Upper lobe of right lung (tissue), 1 donor: ENCODE results near the gene NF1. TPM values are rescaled to one million over a fixed set of nuclear protein-coding genes. Genes with fewer than 3 reads are reported as not detected.
"Not testable (repeated sequence)": the region's sequence is repeated elsewhere in the genome, so short reads cannot be mapped to it uniquely, and the experiment has no call there.

Experiments used
- ATAC-seq: fragments of 200-7000 bp; cut with Tn5 transposase; one replicate; pipeline ENCODE4 v1.9.1; 2020; ENCODE audit warnings: mild to moderate bottlenecking, moderate library complexity
- DNase-seq: peaks from one replicate; pipeline ENCODE4 v3.0.0-alpha.2; 2020
- H3K27ac ChIP-seq: fragments of 200-600 bp; one replicate; pipeline ENCODE4 v1.8.0; 2022
- H3K27me3 ChIP-seq: fragments of 200-600 bp; one replicate; pipeline ENCODE4 v1.8.0; 2022; ENCODE audit warnings: mild to moderate bottlenecking
- H3K36me3 ChIP-seq: fragments of 200-600 bp; one replicate; pipeline ENCODE4 v1.8.0; 2022
- H3K4me1 ChIP-seq: fragments of 200-600 bp; one replicate; pipeline ENCODE4 v1.8.0; 2022
- H3K4me3 ChIP-seq: fragments of 200-600 bp; one replicate; pipeline ENCODE4 v1.8.0; 2022; ENCODE audit warnings: mild to moderate bottlenecking
- H3K9me3 ChIP-seq: fragments of 200-600 bp; one replicate; pipeline ENCODE4 v1.8.0; 2022
- CTCF ChIP-seq: fragments of 200-600 bp; IDR thresholded peaks from one replicate; pipeline ENCODE4 v1.8.0; 2022; ENCODE audit warnings: antibody characterized with exemption
- intact Hi-C: fragments of 100-400 bp; cut with DNase I; formaldehyde crosslinking; loops from one replicate; pipeline ENCODE4 v1.11.0; 2022
- total RNA-seq: library from RNA; stranded (reverse); fragmentation: NEBNext Ultra II Directional; extraction: Animal tissue kit (Norgen Biotek cat#: 25700); gene quantifications from one replicate; pipeline ENCODE4 v1.2.1, GENCODE V29; 2021
- donor health status: DM: no; HTN: yes; CAD: no; lungs with severe emphysema.

Gene NF1
- total RNA-seq, 1 donor from 2014 or later = 61.6 TPM

DNA sequence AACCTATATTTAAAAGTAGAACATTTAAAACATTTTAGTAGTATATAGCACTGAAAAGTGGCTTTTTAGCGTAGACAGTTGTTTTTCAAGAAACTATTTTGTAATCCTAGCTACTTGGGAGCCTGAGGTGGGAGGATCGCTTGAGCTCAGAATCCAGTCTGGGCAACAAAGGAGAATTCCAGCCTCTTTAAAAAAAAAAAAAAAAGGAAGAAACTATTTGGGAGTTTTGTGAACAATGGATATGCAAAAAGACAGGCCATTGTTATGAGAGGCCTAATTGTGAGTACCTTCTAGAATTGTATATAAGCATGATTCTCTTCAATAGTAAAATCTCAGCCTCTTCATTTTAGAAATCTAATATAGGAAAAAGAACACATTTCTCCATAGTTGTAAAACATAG lies 184.6 kb downstream of the NF1 start:
- intact Hi-C loops = no loop called here

DNA sequence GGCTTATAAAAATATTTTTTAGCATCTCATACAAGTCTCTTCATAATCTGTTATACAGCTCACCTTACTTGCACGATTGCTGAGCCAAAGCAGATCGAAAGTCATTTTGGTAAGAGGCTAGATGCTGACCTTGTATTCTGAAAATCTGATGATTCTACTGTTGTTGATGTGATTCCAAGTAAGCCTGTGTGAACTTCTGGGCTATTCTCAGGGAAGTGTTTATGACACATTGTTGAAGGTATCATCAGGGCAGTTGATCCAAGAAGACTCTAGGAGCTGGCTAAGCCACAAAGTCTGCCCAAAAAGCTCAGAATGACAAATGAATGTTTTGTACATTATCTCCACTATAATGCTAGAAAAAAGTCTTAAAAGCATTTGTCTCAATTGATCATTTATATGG lies 186.3 kb downstream of the NF1 start:
- Histone ChIP-seq H3K4me1 (no peaks in the 10 kb centered on the region), H3K27me3 (no peaks in the 10 kb centered on the region), H3K9me3 (no peaks in the 10 kb centered on the region), H3K27ac (no peak overlapping the region), H3K36me3 (peaks cover 7% of the 10 kb centered on the region), H3K4me3 (no peak overlapping the region)
- DNase-seq (no peak), ATAC-seq (no peak)
- TF ChIP-seq CTCF = no peak
- intact Hi-C loops = no loop called here

More for the DNA sequence above, 184.6 kb downstream of the NF1 start:
- TF ChIP-seq CTCF = no peak
- no peak for ATAC-seq
- no peak overlapping the region for H3K4me3 ChIP-seq
- peaks cover 9% of the 10 kb centered on the region for H3K4me1 ChIP-seq
- no peak for DNase-seq
- no peak overlapping the region for H3K27ac ChIP-seq
- H3K36me3 ChIP-seq = peaks cover 7% of the 10 kb centered on the region
- no peaks in the 10 kb centered on the region for H3K9me3 ChIP-seq
- H3K27me3 ChIP-seq = no peaks in the 10 kb centered on the region

DNA sequence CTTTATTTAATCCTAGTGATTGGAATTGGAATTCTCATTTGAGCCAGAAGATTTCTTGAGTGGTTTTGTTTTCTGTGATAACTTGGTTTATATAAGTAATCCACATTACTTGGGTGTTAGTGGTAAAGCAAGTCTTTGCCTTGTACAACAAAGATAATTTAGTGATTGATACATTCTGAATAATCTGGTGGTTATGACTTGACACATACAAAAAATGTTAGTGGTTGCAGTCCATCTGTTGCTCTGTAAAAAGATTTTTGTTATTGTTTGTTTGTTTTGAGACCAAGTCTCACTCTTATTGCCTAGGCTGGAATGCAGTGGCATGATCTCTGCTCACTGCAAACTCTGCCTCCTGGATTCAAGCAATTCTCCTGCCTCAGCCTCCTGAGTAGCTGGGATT lies 189.1 kb downstream of the NF1 start:
- Histone ChIP-seq H3K27ac (no peak overlapping the region), H3K36me3 (peaks cover 7% of the 10 kb centered on the region), H3K27me3 (no peaks in the 10 kb centered on the region), H3K4me1 (no peaks in the 10 kb centered on the region), H3K4me3 (no peak overlapping the region), H3K9me3 (no peaks in the 10 kb centered on the region)
- ATAC-seq = no peak
- no peak for TF ChIP-seq CTCF
- intact Hi-C loops = no loop called here
- DNase-seq = no peak

- intact Hi-C loops = no loop called here
- ATAC-seq (no peak), DNase-seq (no peak)
These were observed 191.8 kb downstream of the NF1 start for GRCh38 chr17:31286587-31286986.

DNA sequence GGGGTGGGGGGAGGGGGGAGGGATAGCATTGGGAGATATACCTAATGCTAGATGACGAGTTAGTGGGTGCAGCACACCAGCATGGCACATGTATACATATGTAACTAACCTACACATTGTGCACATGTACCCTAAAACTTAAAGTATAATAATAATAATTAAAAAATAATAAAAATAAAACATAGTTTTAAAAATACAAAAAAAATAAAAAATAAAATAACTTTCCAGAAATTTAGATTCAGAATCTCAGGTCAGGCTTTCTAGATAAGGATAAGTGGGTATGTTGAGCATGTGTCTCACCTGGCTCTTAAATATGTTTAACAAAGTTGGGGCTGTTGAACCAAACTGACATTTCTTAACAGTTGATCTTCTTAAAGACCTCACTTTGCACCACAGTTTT lies 193.2 kb downstream of the NF1 start:
- DNase-seq, H3K36me3 ChIP-seq, intact Hi-C loops, H3K9me3 ChIP-seq, ATAC-seq, H3K27me3 ChIP-seq, H3K4me3 ChIP-seq, H3K4me1 ChIP-seq, H3K27ac ChIP-seq: not testable (repeated sequence)

More at GRCh38 chr17:31286587-31286986, 191.8 kb downstream of the NF1 start:
- Histone ChIP-seq H3K36me3 (no peaks in the 10 kb centered on the region), H3K4me3 (no peak overlapping the region), H3K27me3 (no peaks in the 10 kb centered on the region), H3K27ac (no peak overlapping the region), H3K9me3 (no peaks in the 10 kb centered on the region), H3K4me1 (no peaks in the 10 kb centered on the region)
- no peak for TF ChIP-seq CTCF

DNA sequence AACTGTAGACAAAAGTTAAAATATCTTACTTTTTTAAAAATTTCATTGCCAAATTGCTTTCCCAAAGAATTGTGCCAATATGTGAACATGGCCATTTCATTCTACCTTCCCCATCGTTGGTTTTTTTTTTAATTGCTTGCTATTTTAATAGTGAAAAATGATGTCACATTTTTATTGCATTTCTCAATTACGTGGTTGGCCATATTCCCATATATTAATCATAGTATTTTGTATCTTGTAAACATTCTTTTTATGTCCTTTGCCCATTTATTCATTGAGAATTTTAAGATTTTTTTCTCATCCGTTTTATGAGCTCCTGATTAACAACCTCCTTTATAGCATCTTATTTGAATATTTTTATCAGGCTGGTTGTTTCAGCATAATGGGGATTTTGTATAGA lies 195.0 kb downstream of the NF1 start:
- H3K27me3 ChIP-seq = no peaks in the 10 kb centered on the region
- H3K4me3 ChIP-seq = no peak overlapping the region
- no peak for TF ChIP-seq CTCF
- ATAC-seq = no peak
- no peaks in the 10 kb centered on the region for H3K9me3 ChIP-seq
- no peak for DNase-seq
- no peak overlapping the region for H3K27ac ChIP-seq
- intact Hi-C loops = no loop called here
- no peaks in the 10 kb centered on the region for H3K36me3 ChIP-seq
- H3K4me1 ChIP-seq = no peaks in the 10 kb centered on the region
